Measurements from ENCODE around the gene OR6S1. TPM values are rescaled to one million over a fixed set of nuclear protein-coding genes. Genes with fewer than 3 reads are reported as not detected.
"Not testable (repeated sequence)": the region's sequence is repeated elsewhere in the genome, so short reads cannot be mapped to it uniquely, and the experiment has no call there.

The OR6S1 gene
- total RNA-seq, 4 donors from 2014 or later, result not detected

DNA sequence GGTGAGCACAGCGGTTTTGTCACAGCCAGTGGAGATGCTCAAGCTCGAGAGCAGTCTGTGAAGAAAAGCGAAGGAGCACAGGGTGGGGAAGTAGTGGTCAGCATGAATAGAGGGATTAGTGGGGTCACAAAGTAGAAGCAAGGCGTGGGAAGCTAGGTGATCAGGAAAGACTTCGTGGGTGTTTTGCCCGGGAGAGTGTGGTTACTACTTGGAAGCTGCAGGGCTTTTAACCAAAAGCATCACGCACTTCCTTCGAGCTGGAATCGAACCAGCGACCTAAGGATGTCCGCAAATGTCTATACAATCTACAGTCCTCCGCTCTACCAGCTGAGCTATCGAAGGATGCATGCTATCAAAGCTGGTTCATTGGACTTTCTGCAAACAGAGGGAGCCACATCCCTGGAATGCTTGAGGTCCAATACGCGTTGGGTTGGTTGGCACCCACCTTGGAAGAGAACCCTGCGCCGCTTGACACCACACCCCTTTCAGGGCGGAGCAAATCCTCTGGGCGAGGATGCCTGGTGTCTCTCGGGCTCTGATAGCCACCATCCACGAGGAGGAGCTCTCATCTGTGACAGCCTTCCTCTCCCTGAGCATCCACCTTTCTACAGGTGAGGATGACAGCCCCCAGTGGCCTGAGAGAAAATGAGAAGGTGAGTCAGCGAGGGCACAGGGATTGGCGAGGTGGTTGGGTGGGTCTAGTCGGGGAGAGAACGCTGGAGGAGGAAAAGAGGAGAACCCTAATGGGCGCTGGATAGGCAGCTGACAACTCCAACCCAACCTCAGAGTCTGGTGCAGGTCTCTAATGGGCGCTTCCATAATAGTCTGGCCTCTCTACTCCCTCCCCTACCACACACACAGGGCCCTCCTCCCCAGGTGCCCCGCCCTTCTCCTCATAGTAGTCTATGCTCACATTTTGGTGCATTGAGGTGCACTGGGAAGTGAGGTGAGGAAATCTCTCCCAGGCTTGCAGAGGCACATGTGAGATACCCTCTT lies 16.0 kb upstream of the OR6S1 start:
- DNase-seq (ENCODE audit: low spot score), result no peak
- no peak for ATAC-seq (ENCODE audit: low FRiP score)
- TF ChIP-seq, protein P1, sequence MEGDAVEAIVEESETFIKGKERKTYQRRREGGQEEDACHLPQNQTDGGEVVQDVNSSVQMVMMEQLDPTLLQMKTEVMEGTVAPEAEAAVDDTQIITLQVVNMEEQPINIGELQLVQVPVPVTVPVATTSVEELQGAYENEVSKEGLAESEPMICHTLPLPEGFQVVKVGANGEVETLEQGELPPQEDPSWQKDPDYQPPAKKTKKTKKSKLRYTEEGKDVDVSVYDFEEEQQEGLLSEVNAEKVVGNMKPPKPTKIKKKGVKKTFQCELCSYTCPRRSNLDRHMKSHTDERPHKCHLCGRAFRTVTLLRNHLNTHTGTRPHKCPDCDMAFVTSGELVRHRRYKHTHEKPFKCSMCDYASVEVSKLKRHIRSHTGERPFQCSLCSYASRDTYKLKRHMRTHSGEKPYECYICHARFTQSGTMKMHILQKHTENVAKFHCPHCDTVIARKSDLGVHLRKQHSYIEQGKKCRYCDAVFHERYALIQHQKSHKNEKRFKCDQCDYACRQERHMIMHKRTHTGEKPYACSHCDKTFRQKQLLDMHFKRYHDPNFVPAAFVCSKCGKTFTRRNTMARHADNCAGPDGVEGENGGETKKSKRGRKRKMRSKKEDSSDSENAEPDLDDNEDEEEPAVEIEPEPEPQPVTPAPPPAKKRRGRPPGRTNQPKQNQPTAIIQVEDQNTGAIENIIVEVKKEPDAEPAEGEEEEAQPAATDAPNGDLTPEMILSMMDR (IDR thresholded peaks at IDR 0.05), result no peak

DNA sequence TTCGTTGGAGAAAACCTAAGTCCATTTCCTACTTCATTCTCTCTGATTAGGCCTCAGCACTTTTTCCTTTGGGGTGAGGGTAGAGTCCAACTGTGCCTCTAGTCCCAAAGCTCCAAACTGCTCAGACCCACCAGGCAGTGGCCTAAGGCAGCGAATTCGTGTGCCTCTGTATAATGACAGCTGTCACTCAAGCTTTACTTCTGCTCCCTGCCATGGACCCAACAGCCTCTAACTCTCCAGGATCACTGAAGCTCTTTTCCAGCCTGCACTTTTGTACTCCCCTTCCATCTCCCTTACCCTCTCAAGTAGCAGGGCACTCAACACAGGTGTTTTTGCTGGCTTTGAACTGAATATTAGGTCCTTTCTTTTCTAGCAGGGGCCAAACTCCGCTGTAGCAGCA lies 14.8 kb upstream of the OR6S1 start:
- DNase-seq (ENCODE audit: low spot score) (no peak), ATAC-seq (ENCODE audit: low FRiP score) (no peak)

DNA sequence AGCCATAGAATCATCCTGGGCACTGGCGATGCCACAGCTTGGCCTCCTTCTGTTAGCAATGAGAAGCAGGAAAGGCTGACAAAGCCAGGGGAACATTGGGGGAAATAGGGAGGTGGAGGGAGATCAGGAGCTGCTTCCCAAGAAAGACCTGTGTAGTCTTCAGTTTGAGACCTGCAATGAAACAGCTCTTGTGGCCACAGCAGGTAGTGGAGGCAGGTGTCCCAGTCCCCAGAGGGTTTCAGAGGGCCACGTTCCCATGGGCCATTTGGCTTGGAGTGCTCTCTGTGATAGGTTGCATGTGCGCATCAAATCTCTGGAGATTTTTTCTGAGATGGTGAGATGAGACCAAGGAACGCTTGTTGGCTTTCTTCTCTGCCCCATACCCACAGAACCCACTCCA lies 14.4 kb upstream of the OR6S1 start:
- ATAC-seq (ENCODE audit: low FRiP score) (no peak), DNase-seq (ENCODE audit: low spot score) (no peak)
- TF ChIP-seq, protein P1 (IDR thresholded peaks at IDR 0.05), result no peak

More for the DNA sequence above, 14.8 kb upstream of the OR6S1 start:
- TF ChIP-seq, protein P1 (IDR thresholded peaks at IDR 0.05), result no peak

DNA sequence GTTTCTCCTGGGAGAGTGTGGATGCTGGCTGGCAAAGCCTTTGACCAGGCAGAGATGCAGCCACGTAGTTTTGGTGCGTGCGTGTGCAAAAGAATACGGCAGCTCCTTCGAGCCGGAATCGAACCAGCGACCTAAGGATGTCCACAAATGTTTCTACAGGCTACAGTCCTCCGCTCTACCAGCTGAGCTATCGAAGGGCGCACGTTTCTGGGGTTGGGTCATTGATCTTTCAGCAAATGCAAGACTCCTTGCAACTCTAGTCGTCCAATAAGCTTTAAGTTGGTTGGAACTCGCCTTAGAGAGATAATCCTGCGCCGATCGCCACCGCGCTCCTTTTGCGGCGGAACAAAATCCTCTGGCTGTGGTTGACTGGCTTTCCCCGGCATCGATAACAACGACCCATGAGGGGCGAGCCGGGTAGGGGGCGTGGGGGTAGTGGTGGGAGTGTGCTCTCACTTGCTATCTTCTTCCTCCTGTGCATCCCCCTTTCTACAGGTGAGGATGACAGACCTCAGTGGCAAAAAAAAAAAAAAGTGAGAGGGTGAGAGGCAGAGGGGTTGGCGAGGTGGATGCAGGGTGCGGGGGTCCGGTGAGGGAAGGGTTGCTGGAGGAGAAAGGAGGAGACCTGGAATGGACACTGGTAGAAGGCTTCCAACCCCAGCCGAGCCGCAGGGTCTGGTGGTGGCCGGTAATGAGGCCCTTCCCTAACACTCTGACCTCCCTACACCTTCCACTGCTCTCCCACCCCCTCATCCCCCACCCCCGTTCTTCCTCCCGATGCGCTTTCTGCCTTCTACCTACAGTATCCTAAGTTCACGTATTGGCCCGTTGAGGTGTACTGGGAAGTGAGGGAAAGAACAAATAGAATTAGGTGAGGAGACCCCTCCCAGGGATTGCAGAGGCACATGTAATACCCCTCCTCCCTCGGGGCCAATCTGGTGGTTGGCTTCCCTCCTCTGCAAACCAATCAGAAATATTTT lies 11.8 kb upstream of the OR6S1 start:
- TF ChIP-seq, protein P1 (IDR thresholded peaks at IDR 0.05), result no peak
- ATAC-seq (ENCODE audit: low FRiP score) (no peak), DNase-seq (ENCODE audit: low spot score) (no peak)

DNA sequence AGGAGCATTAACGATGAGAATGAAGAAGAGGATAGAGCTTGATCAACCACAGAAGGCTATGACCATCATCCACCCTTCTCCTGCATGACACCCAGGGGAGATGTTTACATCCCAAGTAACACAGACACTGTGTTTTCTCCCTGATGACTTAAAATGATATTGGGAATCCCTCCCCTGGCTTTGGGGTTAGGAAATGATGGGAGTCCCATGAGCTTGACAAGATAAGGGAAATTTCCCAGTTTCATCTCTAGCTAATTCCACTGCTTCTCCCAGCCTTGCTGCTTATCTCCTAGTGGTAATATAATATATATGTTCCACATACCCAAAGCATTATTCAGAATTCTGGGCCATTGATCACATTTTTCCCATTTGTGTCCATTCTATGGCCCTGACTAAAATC lies 4.0 kb upstream of the OR6S1 start:
- TF ChIP-seq, protein P1 (IDR thresholded peaks at IDR 0.05), result no peak
- ATAC-seq (ENCODE audit: low FRiP score) (no peak), DNase-seq (ENCODE audit: low spot score) (no peak)

DNA sequence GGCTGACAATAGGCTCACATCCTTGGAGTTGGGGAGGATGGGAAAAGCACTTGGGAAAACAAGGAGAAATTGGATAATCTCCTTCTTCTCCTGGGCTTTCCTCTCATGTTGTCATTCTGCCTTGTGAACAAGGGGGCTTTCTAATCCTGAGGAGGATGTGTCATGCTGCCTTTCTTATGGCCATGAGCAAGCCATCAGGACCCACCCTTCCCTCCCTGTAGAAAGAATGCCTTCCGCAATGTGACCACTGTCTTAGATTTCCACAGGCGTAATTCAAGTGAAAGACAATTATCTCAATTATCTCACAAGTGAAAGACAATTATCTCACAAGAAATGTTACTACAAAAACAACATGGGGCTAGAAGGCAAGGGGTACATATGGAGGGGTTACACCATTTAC lies 3.0 kb upstream of the OR6S1 start:
- TF ChIP-seq, protein P1 (IDR thresholded peaks at IDR 0.05), result no peak
- DNase-seq (ENCODE audit: low spot score), result no peak
- ATAC-seq (ENCODE audit: low FRiP score), result no peak

DNA sequence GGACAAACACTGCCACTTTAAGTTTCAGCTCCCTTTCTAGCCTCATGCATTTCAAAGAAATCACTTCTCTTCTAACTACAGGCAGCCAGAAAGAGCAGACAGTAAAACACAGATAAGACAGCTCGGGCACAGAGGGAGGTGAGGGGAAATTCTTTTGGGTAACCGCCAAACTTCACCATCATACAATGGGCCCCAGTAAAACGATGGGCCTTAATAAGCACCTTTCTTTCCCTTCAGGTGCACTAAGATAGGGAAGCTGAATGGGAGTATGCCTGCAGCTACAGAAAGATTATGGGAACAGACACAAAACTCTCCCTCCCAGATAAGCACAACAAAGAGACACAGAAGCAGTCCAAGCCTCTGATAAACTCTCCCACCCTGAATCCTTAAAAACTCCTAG lies 1.3 kb upstream of the OR6S1 start:
- not testable (repeated sequence) for ATAC-seq (ENCODE audit: low FRiP score); DNase-seq (ENCODE audit: low spot score)

Data from omental fat pad (tissue), 4 donors.